OCI-LY7 (cell line): ENCODE results near the gene EEIG1. TPM values are rescaled to one million over a fixed set of nuclear protein-coding genes. Genes with fewer than 3 reads are reported as not detected.

Experiments used
- BruUV-seq: library from RNA; stranded (reverse); fragments of 400-500 nt; replicated peaks from 2 replicates; lab custom pipeline; 2021; lab: Mats Ljungman, UMichigan
- CTCF ChIA-PET: fragments of 300-600 bp; sonication (Branson Sonifier 250); formaldehyde crosslinking; loops from one replicate; lab custom pipeline; 2022; ENCODE audit warnings: antibody characterized with exemption; ENCODE audit not compliant: unreplicated experiment; lab: Charles Lee
- POLR2A ChIA-PET: fragments of 300-600 bp; sonication (Branson Sonifier 250); formaldehyde crosslinking; loops from one replicate; lab custom pipeline; 2022; ENCODE audit warnings: antibody characterized with exemption; lab: Charles Lee
- DNase-seq: peaks from one replicate; pipeline ENCODE4 v3.0.0-alpha.2; 2015; ENCODE audit warnings: low spot score
- H2AFZ ChIP-seq: fragments of 200-600 bp; sonication (generic), shearing (Covaris generic); 2 replicates; pipeline ENCODE4 v1.6.1; 2014; ENCODE audit warnings: mild to moderate bottlenecking, antibody characterized with exemption, low read length, moderate library complexity
- H3K27ac ChIP-seq: fragments of 200-600 bp; sonication (generic); 2 replicates; pipeline ENCODE4 v1.5.1; 2014; ENCODE audit warnings: mixed run types, low read depth, mild to moderate bottlenecking, moderate library complexity, low read length, inconsistent platforms; ENCODE audit not compliant: poor library complexity, severe bottlenecking
- H3K36me3 ChIP-seq: fragments of 200-600 bp; sonication (generic); 2 replicates; pipeline ENCODE4 v1.6.1; 2014; ENCODE audit warnings: mild to moderate bottlenecking, antibody characterized with exemption, low read length, moderate library complexity, mixed read lengths; ENCODE audit not compliant: insufficient read depth
- H3K4me1 ChIP-seq: fragments of 200-600 bp; sonication (generic); 2 replicates; pipeline ENCODE4 v1.5.1; 2014; ENCODE audit warnings: mild to moderate bottlenecking, low read length; ENCODE audit not compliant: insufficient read depth, poor library complexity, severe bottlenecking
- H3K4me2 ChIP-seq: fragments of 200-600 bp; sonication (generic); 2 replicates; pipeline ENCODE4 v1.6.1; 2014; ENCODE audit warnings: mild to moderate bottlenecking, low read length
- H3K4me3 ChIP-seq: fragments of 200-600 bp; sonication (generic); 2 replicates; pipeline ENCODE4 v1.5.1; 2014; ENCODE audit warnings: mild to moderate bottlenecking, low read depth, low read length; ENCODE audit not compliant: poor library complexity, severe bottlenecking
- H3K79me2 ChIP-seq: fragments of 200-600 bp; sonication (generic); 2 replicates; pipeline ENCODE4 v1.6.1; 2016; ENCODE audit warnings: low read depth, mild to moderate bottlenecking, low read length, moderate library complexity, mixed read lengths; ENCODE audit not compliant: insufficient read depth
- H3K9me2 ChIP-seq: fragments of 200-600 bp; sonication (generic); 2 replicates; pipeline ENCODE4 v1.6.1; 2016; ENCODE audit warnings: mild to moderate bottlenecking, low read length, mixed read lengths; ENCODE audit not compliant: insufficient read depth
- H3K9me3 ChIP-seq: fragments of 200-600 bp; sonication (generic); 2 replicates; pipeline ENCODE4 v1.6.1; 2014; ENCODE audit warnings: mild to moderate bottlenecking, mixed run types, low read length, mixed read lengths
- H4K20me1 ChIP-seq: fragments of 200-600 bp; sonication (generic); 2 replicates; pipeline ENCODE4 v1.6.1; 2014; ENCODE audit warnings: mild to moderate bottlenecking, antibody characterized with exemption, low read length, moderate library complexity, mixed read lengths; ENCODE audit not compliant: insufficient read depth
- CTCF ChIP-seq: fragments of 200-600 bp; sonication (generic); conservative IDR thresholded peaks from 2 replicates; pipeline ENCODE4 v1.5.1; 2014; ENCODE audit warnings: mild to moderate bottlenecking, antibody characterized with exemption, low read length, moderate library complexity, mixed read lengths
- EZH2phosphoT487 ChIP-seq: fragments of 200-600 bp; sonication (generic); IDR thresholded peaks from 2 replicates; pipeline ENCODE4 v1.6.1; 2018; ENCODE audit warnings: low read depth, borderline replicate concordance, mild to moderate bottlenecking, mixed run types, antibody characterized with exemption, low read length, moderate library complexity, mixed read lengths
- intact Hi-C: fragments of 100-400 bp; cut with micrococcal nuclease; formaldehyde crosslinking; loops from one replicate; pipeline ENCODE4 v1.10.0; 2022; ENCODE audit not compliant: unreplicated experiment
- total RNA-seq, 2 experiments: library from RNA; depleted of rRNA in 1 of 2; stranded (reverse); fragments of >200 nt in 1 of 2; shearing (Covaris generic) in 1 of 2; gene quantifications; 2 replicates each; pipeline ENCODE4 v1.2.3, GENCODE V29; 2014 to 2022

Gene EEIG1
- total RNA-seq, 2 experiments from 2014 or later, result 25.8 to 60.1 TPM

DNA sequence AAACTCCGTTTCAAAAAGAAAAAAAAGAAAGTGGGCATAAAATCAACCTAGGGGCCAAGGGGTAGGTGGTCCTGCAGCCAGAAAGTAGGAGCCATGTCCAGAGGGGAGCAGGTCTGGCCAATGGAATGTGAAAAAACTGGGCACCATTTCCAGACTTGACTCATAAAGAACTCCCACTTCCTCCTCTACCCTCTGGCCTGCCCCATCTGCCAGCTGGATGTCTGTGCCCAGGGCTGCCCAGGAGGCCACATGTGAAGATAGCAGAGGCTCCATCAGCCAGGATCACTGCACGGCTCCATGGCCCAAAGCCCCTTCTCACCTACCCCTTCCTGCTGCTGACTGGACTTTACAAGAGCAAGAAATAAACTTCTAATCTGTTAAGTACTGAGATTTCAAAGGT is 42.1 kb upstream of the EEIG1 start:
- CTCF ChIA-PET, result no interaction called here
- Histone ChIP-seq H3K36me3 (no peaks in the 10 kb centered on the region), H3K79me2 (no peaks in the 10 kb centered on the region), H3K4me2 (no peak overlapping the region), H3K4me3 (no peak overlapping the region), H3K27ac (no peak overlapping the region), H3K4me1 (peaks cover 46% of the 10 kb centered on the region), H2AFZ (peak overlapping the region; percentile 30; the same call in 1 of the 2 replicates), H4K20me1 (no peaks in the 10 kb centered on the region), H3K9me3 (no peaks in the 10 kb centered on the region), H3K9me2 (no peaks in the 10 kb centered on the region)
- intact Hi-C loops, result no loop called here
- BruUV-seq, result no TSS peak
- DNase-seq, result no peak
- TF ChIP-seq EZH2phosphoT487 (no peak), CTCF (no peak)
- POLR2A ChIA-PET, result no interaction called here

DNA sequence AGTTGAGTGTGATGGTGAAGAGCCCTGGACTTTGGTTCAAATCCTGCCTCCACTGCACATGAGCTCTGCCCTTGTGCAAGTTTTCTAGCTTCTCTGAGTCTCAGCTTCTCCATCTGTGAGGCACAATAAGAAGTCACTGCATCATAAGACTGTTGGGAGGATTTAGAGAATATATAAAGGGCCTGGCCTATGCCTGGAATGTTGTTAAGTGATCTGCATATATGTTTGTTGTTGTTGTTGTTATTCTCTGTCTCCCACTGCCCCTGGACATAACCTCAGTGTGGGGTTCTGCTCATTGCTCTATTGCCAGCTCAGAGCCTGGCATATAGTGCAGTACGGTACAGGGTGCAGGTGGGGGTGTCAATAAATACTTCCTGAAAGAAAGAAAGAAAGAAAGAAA is 40.3 kb upstream of the EEIG1 start:
- no peak for TF ChIP-seq EZH2phosphoT487
- 0 out of 2 replicates have a peak, but pooled peaks have one; percentile 30 for TF ChIP-seq CTCF
- Histone ChIP-seq H3K36me3 (no peaks in the 10 kb centered on the region), H3K9me2 (no peaks in the 10 kb centered on the region), H3K4me3 (no peak overlapping the region), H3K27ac (no peak overlapping the region), H3K4me2 (no peak overlapping the region), H3K79me2 (no peaks in the 10 kb centered on the region), H4K20me1 (no peaks in the 10 kb centered on the region), H3K4me1 (peaks cover 31% of the 10 kb centered on the region), H2AFZ (no peak overlapping the region), H3K9me3 (no peaks in the 10 kb centered on the region)
- DNase-seq, result no peak
- POLR2A ChIA-PET, result interaction anchor here (1.0 kb wide), 1 partner anchor 77 kb away, joined by 3 read pairs; no protein-coding TSS in a partner anchor
- CTCF ChIA-PET, result no interaction called here
- intact Hi-C loops, result no loop called here
- BruUV-seq, result no TSS peak

- no peak for DNase-seq
- peaks cover 27% of the 10 kb centered on the region for H3K4me1 ChIP-seq
Observed at GRCh38 chr9:128020692-128021091, 39.9 kb upstream of the EEIG1 start.

More at GRCh38 chr9:128020692-128021091, 39.9 kb upstream of the EEIG1 start:
- Histone ChIP-seq H3K36me3 (no peaks in the 10 kb centered on the region), H3K4me3 (no peak overlapping the region), H3K9me3 (no peaks in the 10 kb centered on the region), H3K4me2 (no peak overlapping the region), H3K27ac (no peak overlapping the region), H3K9me2 (no peaks in the 10 kb centered on the region), H4K20me1 (no peaks in the 10 kb centered on the region), H3K79me2 (no peaks in the 10 kb centered on the region), H2AFZ (no peak overlapping the region)
- POLR2A ChIA-PET, result interaction anchor here (1.0 to 1.3 kb wide), 2 partner anchors 48 to 77 kb away, joined by 3 to 4 read pairs; no protein-coding TSS in a partner anchor
- TF ChIP-seq CTCF (peak; percentile 75), EZH2phosphoT487 (no peak)
- intact Hi-C loops, result no loop called here
- CTCF ChIA-PET, result no interaction called here
- no TSS peak for BruUV-seq
